HG02571 (cell line): ENCODE measurements around the gene CXCL1.

Experiments used
- ATAC-seq: cut with Tn5 transposase; IDR thresholded peaks from one replicate; pipeline ENCODE4 v1.9.1; 2021; ENCODE audit warnings: mild to moderate bottlenecking, moderate library complexity; ENCODE audit not compliant: unreplicated experiment

Gene CXCL1

DNA sequence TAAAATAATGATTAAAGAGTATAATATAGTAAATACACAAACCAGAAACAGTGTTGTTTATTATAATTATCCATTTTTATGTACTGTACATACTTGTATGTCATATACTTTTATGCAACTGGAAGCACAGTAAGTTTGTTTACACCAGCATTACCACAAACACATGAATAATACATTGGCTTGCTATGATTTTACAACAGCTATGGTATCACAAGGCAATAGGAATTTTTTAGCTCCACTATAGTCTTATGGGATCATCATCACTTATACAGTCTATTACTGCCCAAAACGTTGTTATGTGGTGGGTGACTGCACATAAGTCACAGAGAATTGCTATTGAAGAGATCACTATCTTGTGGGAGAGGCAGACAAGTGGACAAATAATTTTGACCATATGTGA lies 17.9 kb upstream of the CXCL1 start:
- no peak for ATAC-seq

DNA sequence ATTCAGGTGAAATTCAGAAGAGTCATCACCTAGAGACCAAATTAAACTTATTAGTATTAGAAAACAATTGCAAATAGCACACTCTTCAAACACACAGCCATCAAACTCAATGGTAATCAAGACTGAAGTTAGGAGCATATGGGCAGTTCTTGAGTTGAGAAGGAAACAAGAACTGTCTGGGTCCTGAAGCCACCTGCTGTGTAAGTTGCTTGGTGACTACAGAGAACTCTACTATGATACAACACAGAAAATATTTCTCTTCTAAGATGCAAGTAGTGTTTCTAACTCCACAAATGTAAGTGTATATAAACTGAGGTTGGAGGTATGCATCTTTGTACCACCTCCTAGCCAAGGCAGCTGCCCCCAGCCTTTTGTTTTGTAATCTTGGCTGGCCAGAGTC lies 16.4 kb upstream of the CXCL1 start:
- ATAC-seq, result no peak

DNA sequence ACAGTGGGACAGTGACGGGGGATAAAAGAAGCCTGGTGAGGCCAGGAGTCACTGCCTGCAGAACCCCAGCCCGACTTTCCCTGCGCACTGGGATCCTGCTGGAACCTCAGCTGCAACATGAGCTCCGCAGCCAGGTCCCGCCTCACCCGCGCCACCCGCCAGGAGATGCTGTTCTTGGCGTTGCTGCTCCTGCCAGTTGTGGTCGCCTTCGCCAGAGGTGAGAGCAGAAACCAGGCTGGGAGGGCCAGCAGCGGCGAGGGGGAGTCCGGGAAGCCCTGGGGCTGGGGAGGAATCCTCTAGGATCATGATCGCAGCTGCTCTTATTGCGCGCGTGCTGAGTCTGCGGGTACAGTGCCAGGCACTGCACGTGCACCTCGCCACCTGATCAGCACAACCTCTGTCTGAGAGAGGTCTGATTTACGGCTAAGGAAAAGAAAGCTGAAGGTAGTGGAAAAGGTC lies 15.9 kb upstream of the CXCL1 start, which contains the start of gene PF4V1:
TSS of gene PF4V1 (plus strand) at position 51 of the 459 bp plus-strand sequence. CDS start at position 118, 67 bp downstream.
- no peak for ATAC-seq

DNA sequence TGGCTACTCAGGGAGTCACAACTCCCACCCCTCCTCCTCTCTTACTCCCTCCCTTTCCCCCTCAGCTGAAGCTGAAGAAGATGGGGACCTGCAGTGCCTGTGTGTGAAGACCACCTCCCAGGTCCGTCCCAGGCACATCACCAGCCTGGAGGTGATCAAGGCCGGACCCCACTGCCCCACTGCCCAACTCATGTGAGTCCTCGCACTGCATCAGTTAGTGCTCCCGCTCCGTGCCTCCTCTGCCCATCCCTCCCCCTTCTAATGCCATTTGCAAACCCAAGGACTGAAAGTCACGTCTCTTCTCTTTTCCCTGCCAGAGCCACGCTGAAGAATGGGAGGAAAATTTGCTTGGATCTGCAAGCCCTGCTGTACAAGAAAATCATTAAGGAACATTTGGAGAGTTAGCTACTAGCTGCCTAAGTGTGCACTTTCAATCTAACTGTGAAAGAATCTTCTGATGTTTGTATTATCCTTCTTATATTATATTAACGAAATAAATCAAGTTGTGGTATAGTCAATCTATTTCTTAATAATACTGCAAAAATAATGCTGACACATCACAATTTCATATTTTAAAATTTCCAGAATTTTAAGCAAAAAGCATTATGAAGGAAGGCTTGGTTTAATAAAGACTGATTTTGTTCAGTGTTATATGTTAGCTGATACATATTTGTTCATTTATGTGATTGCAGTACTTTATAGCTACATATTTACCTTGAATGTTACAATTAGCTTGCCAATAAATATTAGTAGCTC lies 15.3 kb upstream of the CXCL1 start:
- no peak for ATAC-seq

DNA sequence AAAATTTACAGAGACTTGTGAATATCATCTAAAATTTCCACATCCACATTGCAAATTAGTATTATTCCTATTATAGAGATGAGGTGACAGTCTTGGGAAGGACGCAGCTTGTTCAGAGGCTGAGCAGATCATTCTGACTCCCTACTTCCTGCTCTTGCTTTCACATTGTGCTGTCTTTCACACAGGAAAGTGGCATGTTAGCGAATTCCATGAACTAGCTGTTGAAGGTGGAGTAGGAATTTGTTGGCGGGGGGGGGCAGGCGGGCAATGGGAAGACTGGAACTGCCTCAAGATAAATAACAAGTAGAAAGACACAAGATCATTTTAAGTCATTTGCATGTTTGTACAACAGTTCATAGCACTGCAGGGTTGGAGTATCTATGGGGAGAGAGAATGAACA lies 13.8 kb upstream of the CXCL1 start:
- no peak for ATAC-seq

DNA sequence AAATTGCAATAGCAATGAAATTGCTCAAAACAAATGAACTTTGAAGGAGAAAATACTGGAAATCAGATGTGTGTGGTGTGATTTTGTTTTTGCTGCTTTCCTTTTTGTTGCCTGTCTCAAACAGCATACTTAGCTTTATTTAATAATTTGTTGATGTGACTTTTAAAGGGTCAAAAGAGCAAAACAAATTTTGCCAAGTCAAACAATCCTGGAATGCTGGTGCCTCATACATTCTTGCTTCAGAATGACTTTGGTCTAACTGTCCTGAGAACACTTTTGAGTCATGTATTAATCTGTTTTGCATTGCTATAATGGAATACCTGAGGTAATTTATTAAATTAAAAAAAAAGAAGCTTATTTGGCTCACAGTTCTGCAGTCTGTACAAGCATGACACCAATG lies 12.7 kb upstream of the CXCL1 start:
- no peak for ATAC-seq

DNA sequence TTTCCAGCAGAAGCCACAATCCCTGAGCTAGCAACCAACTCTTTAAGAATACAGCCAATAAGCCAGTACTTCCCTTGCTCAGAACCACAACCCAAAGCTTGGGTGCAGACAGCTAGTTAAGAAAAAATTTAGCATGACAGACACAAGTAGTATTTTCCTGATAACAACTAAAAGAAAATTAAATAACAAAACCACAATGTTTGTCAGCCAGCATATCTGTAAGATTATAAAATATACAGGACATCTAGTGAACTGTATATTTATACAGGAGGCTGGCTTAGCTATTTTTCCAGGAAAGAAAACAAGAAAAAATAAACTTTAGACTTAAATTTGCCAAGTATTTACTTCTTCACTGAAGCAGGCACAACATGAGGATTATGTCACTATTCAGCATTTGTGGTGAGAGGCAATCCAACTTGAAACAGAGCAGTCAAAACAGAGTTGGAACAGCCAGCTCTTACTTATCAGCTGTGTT lies 9.5 kb upstream of the CXCL1 start:
- ATAC-seq, result no peak

DNA sequence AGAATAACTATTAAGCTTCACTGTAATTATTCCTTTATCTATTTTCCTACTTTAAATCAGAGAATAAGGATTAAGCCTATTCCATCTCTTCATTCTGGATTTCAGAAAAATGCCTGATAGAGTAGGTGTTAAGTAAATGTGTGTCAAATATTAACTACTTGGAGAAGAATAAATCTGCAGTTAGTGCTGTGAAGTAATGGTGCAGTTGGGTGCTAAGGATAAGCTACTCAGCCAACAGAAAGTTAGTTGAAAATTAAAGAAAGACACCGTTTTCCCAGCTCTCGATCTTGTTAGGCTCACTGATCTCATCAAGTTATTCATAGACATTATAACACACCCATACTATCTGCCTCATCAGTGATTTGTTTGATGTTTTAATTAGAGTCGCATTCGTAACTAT lies 9.0 kb upstream of the CXCL1 start:
- ATAC-seq, result no peak

DNA sequence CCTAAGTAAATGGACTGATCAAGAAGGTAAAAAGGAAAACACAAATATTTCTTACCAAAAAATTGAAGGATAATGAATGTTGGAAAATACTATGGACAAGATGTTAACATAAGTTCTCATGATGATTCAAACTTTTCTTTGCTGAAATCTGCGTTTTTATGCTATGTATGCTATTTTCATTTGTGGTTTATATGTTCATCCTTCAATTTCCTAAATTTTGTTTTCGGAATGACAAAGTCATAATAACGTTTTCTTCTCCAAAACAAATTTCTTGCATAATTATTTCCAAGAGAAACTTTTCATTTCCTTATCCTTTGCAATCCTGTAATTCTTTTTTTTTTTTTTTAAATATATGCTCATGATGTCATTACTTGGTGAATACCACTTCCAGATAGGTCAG lies 8.3 kb upstream of the CXCL1 start:
- no peak for ATAC-seq

DNA sequence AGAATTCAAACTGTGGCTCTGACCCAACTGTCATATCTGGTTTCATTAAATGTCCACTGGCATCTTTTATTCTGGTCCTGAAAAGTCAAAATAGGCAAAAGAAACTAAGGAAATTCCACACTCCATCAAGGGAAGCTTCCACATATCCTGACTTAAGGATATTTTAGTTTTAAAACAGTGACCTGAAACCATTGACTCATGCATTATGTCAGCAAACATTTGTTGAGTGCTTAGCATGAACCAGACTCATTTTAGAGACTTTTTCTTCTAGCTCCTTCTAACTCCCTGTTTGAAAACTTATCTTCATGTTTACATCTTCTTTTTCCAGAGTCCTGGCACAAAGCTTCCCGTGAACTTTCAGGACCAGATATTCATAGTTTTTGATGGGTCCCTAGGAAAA lies 6.9 kb upstream of the CXCL1 start:
- no peak for ATAC-seq

DNA sequence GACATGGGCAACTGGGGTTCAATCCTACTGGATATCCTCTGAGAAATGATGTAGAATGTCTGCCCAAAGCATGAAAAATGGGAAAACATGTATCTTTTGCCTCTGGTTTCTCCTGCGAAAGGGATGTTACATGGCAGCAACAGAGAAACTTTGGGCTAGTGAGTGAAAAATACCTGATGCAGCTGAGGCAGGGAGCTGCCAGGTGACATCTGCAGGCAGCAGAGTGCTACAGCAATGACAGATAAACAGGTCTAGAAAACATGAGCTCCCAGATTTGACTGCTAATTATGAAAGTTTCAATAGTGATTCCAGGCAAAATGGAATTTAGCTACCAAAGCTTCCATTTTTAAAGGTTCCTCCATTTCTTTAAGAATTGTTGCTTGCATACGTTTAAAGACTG lies 4.8 kb upstream of the CXCL1 start:
- no peak for ATAC-seq

DNA sequence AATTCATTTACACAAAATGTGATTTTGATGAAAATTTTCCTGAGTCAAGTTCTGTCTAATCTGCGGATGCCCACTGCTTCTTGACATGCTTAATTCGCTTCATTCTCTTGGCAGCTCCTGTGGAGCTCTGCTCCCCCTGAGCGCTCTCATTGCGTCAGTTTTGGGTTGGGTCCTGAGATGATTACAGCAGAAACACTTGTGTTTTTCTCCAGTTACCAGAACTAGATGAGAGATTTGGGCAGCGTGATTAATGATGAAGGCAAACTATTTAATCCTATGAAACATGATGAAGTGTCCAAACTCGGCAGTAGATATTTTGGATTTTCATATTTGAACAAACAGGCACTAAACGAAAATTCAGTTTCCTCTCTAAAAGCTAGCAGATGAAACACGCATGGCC lies 4.2 kb upstream of the CXCL1 start:
- no peak for ATAC-seq

DNA sequence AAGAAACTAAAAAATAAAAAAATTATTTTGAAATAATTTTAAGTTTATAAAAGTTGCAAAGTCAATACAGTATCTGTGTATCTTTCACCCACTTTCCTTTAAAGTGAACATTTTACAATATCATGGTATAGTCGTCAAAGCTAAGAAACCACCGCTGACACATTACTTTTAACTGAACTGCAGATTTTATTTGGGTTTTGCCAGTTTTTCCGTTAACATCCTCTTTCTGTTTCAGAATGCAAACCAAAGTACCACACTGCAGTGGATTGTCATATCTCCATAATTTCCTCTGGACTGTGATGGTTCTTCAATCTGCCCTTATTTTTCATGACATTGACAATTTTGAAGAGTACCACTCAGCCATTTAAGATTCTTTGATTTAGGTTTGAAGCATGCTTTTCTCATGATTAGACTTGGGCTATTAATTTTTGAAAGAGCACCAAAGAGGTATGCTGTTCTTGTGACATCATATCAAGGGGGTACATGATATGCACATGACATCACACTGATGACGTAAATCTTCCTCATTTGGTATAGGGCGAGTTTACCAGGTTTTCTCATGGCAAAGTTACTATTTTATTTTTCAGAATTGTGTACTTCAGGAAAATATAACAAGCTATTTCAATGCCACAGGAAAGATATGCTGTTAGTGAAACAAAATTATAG lies 3.6 kb upstream of the CXCL1 start:
- ATAC-seq, result no peak

DNA sequence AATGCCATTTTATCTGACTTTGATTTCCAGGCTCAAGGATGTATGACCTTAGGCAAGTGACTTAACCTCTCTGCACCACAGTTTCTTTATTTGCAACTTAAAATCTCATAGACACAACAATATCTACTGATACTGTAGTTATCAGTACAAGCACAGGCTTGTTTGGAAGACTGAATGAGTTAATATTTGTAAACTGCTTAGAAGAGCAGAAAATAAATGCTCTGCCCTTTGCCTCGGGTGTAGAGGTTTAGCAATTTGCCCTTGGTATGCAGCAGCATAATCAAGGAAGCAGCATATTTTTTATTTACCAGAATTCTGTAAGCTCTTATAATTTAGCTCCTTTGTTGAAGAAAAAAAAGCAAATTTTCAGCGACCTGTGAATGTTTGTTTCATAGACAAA lies 2.9 kb upstream of the CXCL1 start:
- ATAC-seq, result no peak

DNA sequence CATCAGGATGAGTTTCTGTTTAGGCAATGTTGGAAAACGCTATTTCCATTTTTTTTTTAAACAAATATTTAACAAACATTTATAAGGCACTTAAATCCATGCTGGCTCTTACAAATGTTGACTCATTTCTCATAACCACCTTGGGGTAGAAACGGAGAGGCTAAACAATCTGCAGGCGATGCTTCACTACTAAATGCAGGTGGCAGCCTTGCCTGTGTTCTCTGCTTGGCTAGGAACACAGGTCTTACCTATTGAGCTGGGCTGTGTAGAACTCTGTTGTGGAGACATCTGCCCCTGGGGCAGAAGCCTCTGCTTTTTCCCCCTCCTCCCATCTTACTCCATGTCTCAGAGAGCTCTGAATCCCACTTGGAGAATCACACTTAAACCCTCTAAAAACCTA lies 1.4 kb upstream of the CXCL1 start:
- no peak for ATAC-seq

DNA sequence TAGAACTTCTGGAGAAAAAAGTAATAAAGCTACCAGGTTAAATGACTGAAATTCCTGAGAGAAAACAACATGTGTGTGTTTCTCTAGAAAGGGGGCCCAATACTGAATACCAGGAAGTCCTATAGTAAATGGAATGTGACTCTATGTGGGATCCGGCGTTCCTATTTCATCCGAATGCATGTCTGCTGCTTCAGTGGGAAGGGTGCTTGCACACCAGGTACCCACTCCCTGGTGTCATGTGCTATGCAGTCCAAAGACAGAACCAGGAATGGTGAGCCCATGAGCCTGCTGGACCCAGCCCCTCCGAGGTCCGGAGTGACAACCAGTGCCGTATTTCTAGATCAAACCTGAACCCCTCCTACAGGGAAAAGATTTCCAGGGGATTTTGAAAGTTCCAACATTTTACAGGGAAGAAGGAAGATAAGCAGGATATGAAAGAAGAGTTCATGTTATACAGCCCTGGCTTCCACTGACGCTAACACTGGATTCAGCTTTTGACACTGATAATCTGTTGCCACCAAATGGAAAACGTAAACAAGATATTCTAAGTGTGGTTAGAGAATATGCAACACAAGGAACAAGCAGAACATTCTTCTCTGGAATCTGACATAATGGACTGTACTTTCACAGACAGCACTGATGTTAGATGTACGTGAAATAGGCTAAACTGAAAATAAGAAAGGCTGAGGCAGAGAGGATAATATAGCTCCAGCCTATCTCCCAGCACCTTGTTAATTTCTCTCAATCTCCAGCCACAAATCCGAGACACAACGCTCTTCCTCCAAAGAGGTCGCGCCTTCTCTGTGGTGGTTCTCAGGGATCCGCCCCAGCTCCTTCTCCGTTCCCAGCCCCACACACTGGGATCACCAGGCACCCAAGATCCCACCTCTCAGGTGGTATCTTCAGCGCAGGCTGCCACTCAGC lies 725 bp upstream of the CXCL1 start:
- ATAC-seq, result no peak

DNA sequence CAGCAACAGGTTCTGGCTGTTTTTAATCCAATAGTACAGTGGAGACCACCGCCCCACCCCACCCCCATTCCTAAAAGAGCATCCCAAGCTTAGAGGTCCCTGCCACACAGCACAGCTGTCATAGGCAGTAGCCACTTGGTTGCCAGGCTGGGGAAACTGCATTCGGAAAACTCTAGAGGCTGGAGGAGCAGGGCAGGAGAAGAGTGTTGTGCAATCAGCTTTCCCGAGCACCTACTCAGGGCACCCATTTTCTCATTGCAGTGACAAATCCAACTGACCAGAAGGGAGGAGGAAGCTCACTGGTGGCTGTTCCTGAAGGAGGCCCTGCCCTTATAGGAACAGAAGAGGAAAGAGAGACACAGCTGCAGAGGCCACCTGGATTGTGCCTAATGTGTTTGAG lies 1.1 kb downstream of the CXCL1 start:
- ATAC-seq, result no peak

DNA sequence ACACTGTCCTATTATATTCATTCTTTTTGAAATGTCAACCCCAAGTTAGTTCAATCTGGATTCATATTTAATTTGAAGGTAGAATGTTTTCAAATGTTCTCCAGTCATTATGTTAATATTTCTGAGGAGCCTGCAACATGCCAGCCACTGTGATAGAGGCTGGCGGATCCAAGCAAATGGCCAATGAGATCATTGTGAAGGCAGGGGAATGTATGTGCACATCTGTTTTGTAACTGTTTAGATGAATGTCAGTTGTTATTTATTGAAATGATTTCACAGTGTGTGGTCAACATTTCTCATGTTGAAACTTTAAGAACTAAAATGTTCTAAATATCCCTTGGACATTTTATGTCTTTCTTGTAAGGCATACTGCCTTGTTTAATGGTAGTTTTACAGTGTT lies 1.6 kb downstream of the CXCL1 start:
- ATAC-seq, result no peak

DNA sequence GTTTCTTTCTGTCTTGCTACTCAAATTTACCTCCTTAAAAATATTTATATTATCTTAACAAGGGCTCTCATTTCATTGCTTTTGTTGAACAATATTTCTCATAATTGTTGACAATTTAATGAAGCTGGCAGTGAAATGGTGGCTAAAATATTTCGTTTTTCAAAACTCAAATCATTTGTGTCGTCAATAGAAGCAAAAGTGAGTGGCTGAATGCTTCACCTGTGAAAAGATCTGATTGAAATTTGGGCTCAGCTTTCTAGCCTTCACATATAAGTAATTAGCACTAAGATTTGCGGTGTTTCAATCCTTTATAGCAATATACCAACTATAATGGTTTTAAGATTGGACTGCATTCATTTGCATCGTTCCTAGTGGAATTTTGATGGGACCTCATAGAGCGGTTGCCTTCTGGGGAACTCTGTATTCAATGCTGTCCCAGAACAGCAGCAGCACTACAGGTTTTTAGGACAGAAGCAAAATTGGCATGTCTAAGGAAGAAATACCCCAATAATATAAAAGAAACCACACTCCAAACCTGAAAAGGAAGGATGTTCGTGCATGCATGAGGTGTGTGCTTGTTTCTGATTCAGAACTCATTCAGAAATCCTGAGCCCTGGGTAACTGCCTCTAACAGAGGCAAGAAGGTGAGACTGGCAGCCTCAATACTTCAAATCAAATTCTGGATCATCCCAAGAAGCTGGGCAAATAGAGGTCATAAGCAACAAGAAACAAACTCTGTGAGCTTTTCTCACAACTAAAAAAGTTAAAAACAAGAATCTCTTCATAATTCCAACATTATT lies 2.5 kb downstream of the CXCL1 start:
- no peak for ATAC-seq

DNA sequence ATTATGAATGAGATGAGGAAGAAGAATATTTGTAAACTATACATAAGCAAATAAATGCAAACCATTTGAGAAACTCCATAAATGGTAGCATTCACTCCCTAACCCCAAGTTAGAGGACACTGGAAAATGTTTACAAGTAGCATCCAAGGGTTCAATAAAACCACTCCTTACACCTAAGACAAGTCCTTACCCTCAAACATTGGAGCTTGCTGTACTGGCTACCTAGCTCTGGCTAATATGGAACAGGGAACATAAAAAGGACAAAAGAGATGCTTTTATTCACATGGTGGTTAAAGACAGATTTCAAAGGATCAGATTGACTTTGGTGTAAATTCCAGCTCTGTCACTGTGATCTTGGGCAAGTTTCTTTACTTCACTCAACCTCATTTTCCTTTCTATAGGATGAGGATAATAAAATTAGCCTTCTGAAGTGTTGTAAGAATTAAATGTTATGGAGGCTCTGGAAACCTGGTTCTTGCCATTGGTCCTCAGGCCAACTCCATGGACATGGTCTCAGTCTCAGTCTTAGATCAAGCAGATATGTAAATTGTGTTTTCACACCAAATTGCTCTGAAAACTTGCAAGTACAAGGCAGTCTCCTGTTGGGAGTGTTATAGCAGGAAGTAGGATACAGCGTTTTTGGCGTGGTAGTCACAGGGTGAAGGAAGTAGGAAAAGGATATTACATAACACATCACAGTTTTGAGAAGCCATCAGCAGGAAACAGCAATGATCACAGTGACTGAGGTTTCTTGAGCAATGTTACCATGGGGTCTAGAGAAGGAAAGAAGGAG lies 3.3 kb downstream of the CXCL1 start:
- ATAC-seq, result no peak
